HG03060 (cell line): ENCODE results near the gene TMED9.

Experiments used
- ATAC-seq: cut with Tn5 transposase; IDR thresholded peaks from one replicate; pipeline ENCODE4 v1.9.1; 2021; ENCODE audit warnings: low read depth, moderate number of reproducible peaks; ENCODE audit not compliant: unreplicated experiment

Gene TMED9

GRCh38 chr5:177576169-177576568, 15.8 kb upstream of the TMED9 start:
- ATAC-seq = no peak

- no peak for ATAC-seq
Measured at GRCh38 chr5:177578316-177578715, 13.7 kb upstream of the TMED9 start.

GRCh38 chr5:177588413-177588909, 3.5 kb upstream of the TMED9 start:
- ATAC-seq = no peak

- ATAC-seq = no peak
Measured at GRCh38 chr5:177590406-177590805, 1.6 kb upstream of the TMED9 start.

- ATAC-seq = no peak
Measured at GRCh38 chr5:177591690-177592009, 353 bp upstream of the TMED9 start.

GRCh38 chr5:177592905-177593304, 902 bp downstream of the TMED9 start:
- no peak for ATAC-seq

GRCh38 chr5:177593511-177593910, 1.5 kb downstream of the TMED9 start:
- no peak for ATAC-seq

GRCh38 chr5:177594071-177594470, 2.1 kb downstream of the TMED9 start:
- ATAC-seq = no peak

GRCh38 chr5:177595026-177595585, 3.1 kb downstream of the TMED9 start:
- no peak for ATAC-seq

GRCh38 chr5:177595991-177596774, 4.2 kb downstream of the TMED9 start:
- ATAC-seq = no peak

- ATAC-seq = no peak
Measured at GRCh38 chr5:177596775-177597238, 4.8 kb downstream of the TMED9 start.

GRCh38 chr5:177598477-177598876, 6.5 kb downstream of the TMED9 start:
- ATAC-seq = no peak

GRCh38 chr5:177599731-177600507, 7.9 kb downstream of the TMED9 start, which contains the start of gene B4GALT7:
TSS of gene B4GALT7 (plus strand) at chr5:177600132. CDS start at chr5:177600211, 79 bp downstream.
- ATAC-seq = peak; percentile 50

- ATAC-seq = no peak
Measured at GRCh38 chr5:177600508-177601018, 8.6 kb downstream of the TMED9 start.

GRCh38 chr5:177601126-177601525, 9.1 kb downstream of the TMED9 start:
- ATAC-seq = no peak

GRCh38 chr5:177601577-177602457, 9.8 kb downstream of the TMED9 start:
- no peak for ATAC-seq

- no peak for ATAC-seq
Measured at GRCh38 chr5:177602458-177602830, 10.4 kb downstream of the TMED9 start.

GRCh38 chr5:177603631-177604030, 11.6 kb downstream of the TMED9 start:
- no peak for ATAC-seq

- no peak for ATAC-seq
Measured at GRCh38 chr5:177604116-177604521, 12.1 kb downstream of the TMED9 start.

GRCh38 chr5:177604656-177605055, 12.7 kb downstream of the TMED9 start:
- ATAC-seq = no peak
